ENCODE data around the gene BCKDK. TPM values are rescaled to one million over a fixed set of nuclear protein-coding genes. Genes with fewer than 3 reads are reported as not detected.
"Not testable (repeated sequence)": the region's sequence is repeated elsewhere in the genome, so short reads cannot be mapped to it uniquely, and the experiment has no call there.

Gene BCKDK
- total and polyA plus RNA-seq, 2 of the 8 experiments (the other 6 are each of a cell fraction or from before 2014, with no cell fraction given) = 49.6 to 77.1 TPM

DNA sequence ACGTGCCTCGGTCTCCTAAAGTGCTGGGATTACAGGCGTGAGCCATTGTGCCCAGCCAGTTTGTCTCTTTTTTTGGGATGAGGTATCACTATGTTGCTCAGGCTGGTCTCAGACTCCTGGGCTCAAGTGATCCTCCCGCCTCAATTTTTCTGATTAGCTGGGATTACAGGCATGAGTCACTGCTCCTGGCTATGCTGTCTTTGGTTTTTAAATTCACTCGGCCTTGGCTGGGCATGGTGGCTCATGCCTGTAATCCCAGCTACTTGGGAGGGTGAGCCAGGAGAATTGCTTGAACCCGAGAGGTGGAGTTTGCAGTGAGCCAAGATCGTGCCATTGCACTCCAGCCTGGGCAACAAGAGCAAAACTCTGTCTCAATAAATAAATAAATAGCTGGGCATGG is 36.2 kb downstream of the BCKDK start:
- H3K79me1 ChIP-seq (ENCODE audit: low read depth, low read length); H4K91ac ChIP-seq (replicated peaks; ENCODE audit: insufficient read length, low read length); H3K27ac ChIP-seq (ENCODE audit: low read depth, low read length); H4K8ac ChIP-seq (ENCODE audit: extremely low read depth, insufficient read depth, low read length); H2BK15ac ChIP-seq (ENCODE audit: low read length); H3K18ac ChIP-seq (ENCODE audit: extremely low read depth, low read length); H2BK20ac ChIP-seq (ENCODE audit: low read length); DNase-seq (ENCODE audit: low read depth in 1 of 2, low spot score in 2 of 2); H3K9ac ChIP-seq (replicated peaks in 1 of 4; ENCODE audit: extremely low read depth in 1 of 4, low read depth in 3 of 4, low read length in 3 of 4); H2BK5ac ChIP-seq (ENCODE audit: low read depth, low read length); H3K36me3 ChIP-seq (ENCODE audit: control insufficient read depth in 2 of 4, insufficient read depth in 4 of 4, low read length in 3 of 4); H3K4me2 ChIP-seq (ENCODE audit: insufficient read depth in 1 of 2, low read depth in 2 of 2, low read length in 2 of 2); H3K9me3 ChIP-seq (ENCODE audit: insufficient read depth in 2 of 2, low read depth in 1 of 2, low read length in 1 of 2); H2AFZ ChIP-seq (ENCODE audit: low read length); H3K79me2 ChIP-seq (ENCODE audit: control insufficient read depth in 1 of 2, insufficient read depth in 2 of 2, low read length in 2 of 2); H3K4ac ChIP-seq (replicated peaks; ENCODE audit: insufficient read length, low read depth, low read length); FAIRE-seq; H2BK120ac ChIP-seq (replicated peaks; ENCODE audit: low read depth, low read length); H4K20me1 ChIP-seq (replicated peaks in 1 of 2; ENCODE audit: control insufficient read depth in 1 of 2, insufficient read depth in 2 of 2, low read length in 2 of 2); H3K56ac ChIP-seq (replicated peaks; ENCODE audit: insufficient read length, low read depth, low read length); H3K4me3 ChIP-seq (ENCODE audit: extremely low read depth in 1 of 4, insufficient read depth in 2 of 4, low read depth in 3 of 4, low read length in 4 of 4); H3K14ac ChIP-seq (ENCODE audit: insufficient read length); H2BK12ac ChIP-seq (ENCODE audit: low read depth, low read length); H2AK5ac ChIP-seq (ENCODE audit: low read depth, low read length); H3K23ac ChIP-seq (ENCODE audit: insufficient read length); H4K5ac ChIP-seq (ENCODE audit: insufficient read length, low read depth, low read length): not testable (repeated sequence)
- 91% methylated on average over 7 of the region's 7 CpGs; no CpG with 5 or more reads in 1 of the 2 experiments for WGBS, 2 experiments (ENCODE audit: extremely low coverage in 1 of 2, insufficient coverage in 1 of 2, insufficient read length in 1 of 2, insufficient replicate concordance in 2 of 2, low coverage in 1 of 2, low lambda C conversion rate in 2 of 2, missing lambda C conversion rate in 1 of 2)
- Histone ChIP-seq H3K27me3 (replicated peaks in 1 of 4; ENCODE audit: control insufficient read depth in 3 of 4, extremely low read depth in 1 of 4, insufficient read depth in 3 of 4, low read length in 3 of 4) (peaks cover 1 to 23% (median 15%) of the 10 kb centered on the region in 4 experiments), H3K4me1 (replicated peaks in 1 of 4; ENCODE audit: control insufficient read depth in 3 of 4, insufficient read depth in 4 of 4, low read length in 3 of 4) (peaks cover 0 to 17% (median 13%) of the 10 kb centered on the region in 4 experiments; a peak in 6 of 7 replicates), H3K23me2 (ENCODE audit: low read depth, low read length) (peaks cover 11% of the 10 kb centered on the region; the same call in 1 of the 2 replicates)
- CTCF ChIA-PET (ENCODE audit: partially characterized antibody) = interaction anchor here (0.9 to 8.1 kb wide), 9 partner anchors 9 to 554 kb away, joined by 3 to 56 read pairs (median 4); partner anchors contain the start of genes KAT8, PRSS53, PRSS8 and ZNF646
- POLR2A ChIA-PET (ENCODE audit: partially characterized antibody) = interaction anchor here (1.0 to 34.9 kb wide), 6 partner anchors 23 to 58 kb away, joined by 4 to 713 read pairs (median 39); partner anchors contain the start of genes BCKDK, FUS, KAT8 and PRSS8
